ENCODE measurements around the gene ZNF146.

- TF ChIP-seq CTCF (IDR thresholded peaks at IDR 0.05) (no peak), POLR2AphosphoS5 (IDR thresholded peaks at IDR 0.05) (no peak), POLR2A (IDR thresholded peaks at IDR 0.05) (no peak)
Observed at GRCh38 chr19:36257520-36257876, 42.6 kb downstream of the ZNF146 start.
